Measurements from ENCODE around the gene SUCO. TPM values are rescaled to one million over a fixed set of nuclear protein-coding genes. Genes with fewer than 3 reads are reported as not detected.

Gene SUCO
- total RNA-seq, 1 donor from 2014 or later = 51.7 TPM

- DNase-seq = no peak
- Mint-ChIP-seq H3K27me3 (ENCODE audit: unreplicated experiment) (peaks cover 2% of the 10 kb centered on the region), H3K9me3 (ENCODE audit: unreplicated experiment) (no peaks in the 10 kb centered on the region), H3K27ac (ENCODE audit: unreplicated experiment) (no peak overlapping the region), H3K4me3 (ENCODE audit: unreplicated experiment) (no peak overlapping the region), H3K4me1 (ENCODE audit: low read depth, unreplicated experiment) (no peaks in the 10 kb centered on the region), H3K36me3 (ENCODE audit: unreplicated experiment) (no peaks in the 10 kb centered on the region)
- TF ChIP-seq, protein P1, sequence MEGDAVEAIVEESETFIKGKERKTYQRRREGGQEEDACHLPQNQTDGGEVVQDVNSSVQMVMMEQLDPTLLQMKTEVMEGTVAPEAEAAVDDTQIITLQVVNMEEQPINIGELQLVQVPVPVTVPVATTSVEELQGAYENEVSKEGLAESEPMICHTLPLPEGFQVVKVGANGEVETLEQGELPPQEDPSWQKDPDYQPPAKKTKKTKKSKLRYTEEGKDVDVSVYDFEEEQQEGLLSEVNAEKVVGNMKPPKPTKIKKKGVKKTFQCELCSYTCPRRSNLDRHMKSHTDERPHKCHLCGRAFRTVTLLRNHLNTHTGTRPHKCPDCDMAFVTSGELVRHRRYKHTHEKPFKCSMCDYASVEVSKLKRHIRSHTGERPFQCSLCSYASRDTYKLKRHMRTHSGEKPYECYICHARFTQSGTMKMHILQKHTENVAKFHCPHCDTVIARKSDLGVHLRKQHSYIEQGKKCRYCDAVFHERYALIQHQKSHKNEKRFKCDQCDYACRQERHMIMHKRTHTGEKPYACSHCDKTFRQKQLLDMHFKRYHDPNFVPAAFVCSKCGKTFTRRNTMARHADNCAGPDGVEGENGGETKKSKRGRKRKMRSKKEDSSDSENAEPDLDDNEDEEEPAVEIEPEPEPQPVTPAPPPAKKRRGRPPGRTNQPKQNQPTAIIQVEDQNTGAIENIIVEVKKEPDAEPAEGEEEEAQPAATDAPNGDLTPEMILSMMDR (IDR thresholded peaks at IDR 0.05; ENCODE audit: partially characterized antibody, unreplicated experiment) = no peak
Observed at GRCh38 chr1:172486805-172487454, 46.0 kb upstream of the SUCO start.

DNA sequence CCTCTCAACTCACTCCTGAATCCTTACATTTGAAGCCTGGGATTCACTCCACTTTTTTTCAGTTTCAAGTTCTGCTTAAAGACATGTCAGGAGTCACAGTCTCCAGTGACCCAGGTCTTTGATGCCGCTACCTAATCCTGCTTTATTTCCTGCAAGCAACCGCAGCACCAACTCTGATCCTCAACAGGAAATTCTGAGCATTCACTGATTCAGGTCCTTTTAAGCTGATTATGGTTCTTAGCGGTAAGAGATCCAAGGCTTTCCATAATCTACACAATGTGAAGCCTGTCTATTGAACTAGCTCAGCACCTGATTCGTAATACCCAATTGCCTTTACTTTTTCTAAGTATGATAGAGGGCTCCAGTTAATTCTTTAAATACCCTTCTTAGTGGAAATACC, 45.4 kb upstream of the SUCO start:
- Mint-ChIP-seq H3K27ac (ENCODE audit: unreplicated experiment) (no peak overlapping the region), H3K4me3 (ENCODE audit: unreplicated experiment) (no peak overlapping the region), H3K36me3 (ENCODE audit: unreplicated experiment) (no peaks in the 10 kb centered on the region), H3K9me3 (ENCODE audit: unreplicated experiment) (no peaks in the 10 kb centered on the region), H3K4me1 (ENCODE audit: low read depth, unreplicated experiment) (no peaks in the 10 kb centered on the region), H3K27me3 (ENCODE audit: unreplicated experiment) (peaks cover 2% of the 10 kb centered on the region)
- DNase-seq = no peak
- TF ChIP-seq, protein P1 (IDR thresholded peaks at IDR 0.05; ENCODE audit: partially characterized antibody, unreplicated experiment) = no peak

- H3K27me3 Mint-ChIP-seq (ENCODE audit: unreplicated experiment) = peaks cover 2% of the 10 kb centered on the region
- no peaks in the 10 kb centered on the region for H3K36me3 Mint-ChIP-seq (ENCODE audit: unreplicated experiment)
- H3K27ac Mint-ChIP-seq (ENCODE audit: unreplicated experiment) = no peak overlapping the region
- H3K4me3 Mint-ChIP-seq (ENCODE audit: unreplicated experiment) = no peak overlapping the region
- TF ChIP-seq, protein P1 (IDR thresholded peaks at IDR 0.05; ENCODE audit: partially characterized antibody, unreplicated experiment) = no peak
- no peaks in the 10 kb centered on the region for H3K4me1 Mint-ChIP-seq (ENCODE audit: low read depth, unreplicated experiment)
- DNase-seq = no peak
- H3K9me3 Mint-ChIP-seq (ENCODE audit: unreplicated experiment) = no peaks in the 10 kb centered on the region
Observed at GRCh38 chr1:172488393-172488792, 44.6 kb upstream of the SUCO start.

DNA sequence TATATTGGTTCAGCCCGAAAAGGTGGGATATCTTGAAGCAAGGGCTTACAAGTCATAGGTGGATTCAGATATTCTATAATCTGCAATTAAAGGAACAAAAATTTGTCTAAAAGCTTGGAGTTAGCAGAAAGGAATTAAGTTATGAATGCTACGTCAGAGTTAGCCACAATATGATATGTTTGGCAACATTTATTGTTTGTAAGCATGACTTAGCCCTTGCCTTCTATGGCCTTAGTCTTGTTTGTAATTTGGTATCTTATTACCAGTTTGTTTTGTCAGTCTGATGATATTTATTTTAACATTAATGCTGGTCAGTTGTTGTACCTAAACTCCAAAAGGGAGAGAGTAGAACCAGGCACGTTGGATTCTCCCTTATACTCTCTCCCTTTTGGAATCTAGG, 43.1 kb upstream of the SUCO start:
- Mint-ChIP-seq H3K27ac (ENCODE audit: unreplicated experiment) (no peak overlapping the region), H3K9me3 (ENCODE audit: unreplicated experiment) (no peaks in the 10 kb centered on the region), H3K36me3 (ENCODE audit: unreplicated experiment) (no peaks in the 10 kb centered on the region), H3K4me1 (ENCODE audit: low read depth, unreplicated experiment) (no peaks in the 10 kb centered on the region), H3K4me3 (ENCODE audit: unreplicated experiment) (no peak overlapping the region), H3K27me3 (ENCODE audit: unreplicated experiment) (peaks cover 2% of the 10 kb centered on the region)
- TF ChIP-seq, protein P1 (IDR thresholded peaks at IDR 0.05; ENCODE audit: partially characterized antibody, unreplicated experiment) = no peak
- no peak for DNase-seq

- H3K4me3 Mint-ChIP-seq (ENCODE audit: unreplicated experiment) = no peak overlapping the region
Observed at GRCh38 chr1:172492421-172492820, 40.5 kb upstream of the SUCO start.

More at GRCh38 chr1:172492421-172492820, 40.5 kb upstream of the SUCO start:
- TF ChIP-seq, protein P1 (IDR thresholded peaks at IDR 0.05; ENCODE audit: partially characterized antibody, unreplicated experiment) = no peak
- H3K4me1 Mint-ChIP-seq (ENCODE audit: low read depth, unreplicated experiment) = peaks cover 6% of the 10 kb centered on the region
- no peaks in the 10 kb centered on the region for H3K27me3 Mint-ChIP-seq (ENCODE audit: unreplicated experiment)
- DNase-seq = no peak
- no peak overlapping the region for H3K27ac Mint-ChIP-seq (ENCODE audit: unreplicated experiment)
- no peaks in the 10 kb centered on the region for H3K9me3 Mint-ChIP-seq (ENCODE audit: unreplicated experiment)
- no peaks in the 10 kb centered on the region for H3K36me3 Mint-ChIP-seq (ENCODE audit: unreplicated experiment)
